Right cardiac atrium (tissue), 5 donors: ENCODE data around the gene JMJD1C. TPM values are rescaled to one million over a fixed set of nuclear protein-coding genes. Genes with fewer than 3 reads are reported as not detected.
A peak's percentile ranks its signal among the peaks of the same experiment; 100 is the strongest.

Source experiments
- ATAC-seq, 2 donors: fragments of 200-7000 bp; cut with Tn5 transposase; one replicate each; pipeline versions ENCODE4 v1.8.0 to v1.9.1; 2020; ENCODE audit warnings: moderate library complexity in 2 of 2, mild to moderate bottlenecking in 1 of 2
- DNase-seq, 3 donors: peaks; one replicate each; pipeline ENCODE4 v3.0.0-alpha.2; 2020
- H3K27ac ChIP-seq: one replicate; pipeline ENCODE4 v1.5.1; 2013; ENCODE audit warnings: mild to moderate bottlenecking, low read length, control low read depth, moderate library complexity
- H3K27me3 ChIP-seq: one replicate; pipeline ENCODE4 v1.6.1; 2013; ENCODE audit not compliant: control insufficient read depth, insufficient read depth
- H3K4me1 ChIP-seq: one replicate; pipeline ENCODE4 v1.6.1; 2013; ENCODE audit warnings: low read length; ENCODE audit not compliant: control insufficient read depth, insufficient read depth
- H3K4me3 ChIP-seq: one replicate; pipeline ENCODE4 v1.5.1; 2013; ENCODE audit warnings: low read length, control low read depth
- H3K9me3 ChIP-seq: one replicate; pipeline ENCODE4 v1.6.1; 2013; ENCODE audit warnings: low read length; ENCODE audit not compliant: control insufficient read depth
- WGBS: extraction: QIAGEN DNeasy Blood & Tissue Kit; methylation state at CpG from one replicate; pipeline ENCODE4 v1.1.7; 2013; 5-methylcytosine and 5-hydroxymethylcytosine counted together
- intact Hi-C, 4 donors: fragments of 100-400 bp; cut with DNase I; formaldehyde crosslinking; loops; one replicate each; pipeline versions ENCODE4 v1.11.0 to v1.14.0; 2022 to 2023
- polyA plus RNA-seq: library from polyadenylated mRNA; stranded (reverse); fragments of 200-250 nt; gene quantifications from one replicate; pipeline ENCODE4 v1.2.3, GENCODE V29; 2013
- total RNA-seq, 4 donors: library from RNA; stranded (reverse); fragmentation: NEBNext Ultra II Directional; extraction: Animal tissue kit (Norgen Biotek cat#: 25700); gene quantifications; one replicate each; pipeline ENCODE4 v1.2.1, GENCODE V29; 2021
- donor health status: healthy with polysubstance abuse.
- donor health status: DM: no; HTN: yes; CAD: no.
- donor health status: DM: no; HTN: no; CAD: no.
- donor health status: DM: no; HTN: yes; CAD: no; lungs with severe emphysema.
- donor health status: DM: yes; HTN: yes; CAD: no.

JMJD1C gene
- total and polyA plus RNA-seq, 5 donors, result 31.0 to 44.8 (median 43.1) TPM

DNA sequence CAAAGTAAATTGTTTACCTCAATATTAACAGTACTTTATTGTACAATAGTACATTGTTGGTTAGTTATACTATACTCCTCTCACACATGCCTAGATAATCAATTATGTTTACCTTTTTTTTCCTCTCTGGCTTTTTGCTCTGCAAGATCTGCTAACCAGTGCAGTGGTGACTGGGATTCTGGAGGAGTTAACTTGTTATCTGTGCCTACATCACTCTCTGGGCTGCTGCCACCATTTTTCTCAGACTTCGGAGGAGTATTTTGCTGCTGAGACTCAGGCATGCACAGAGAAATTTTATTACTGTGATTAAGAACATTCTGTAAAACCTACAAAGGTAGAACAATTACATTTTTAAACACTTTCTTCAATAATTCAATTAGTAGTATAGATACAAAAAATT is 273.0 kb downstream of the JMJD1C start:
- Histone ChIP-seq H3K9me3 (no peaks in the 10 kb centered on the region), H3K27ac (no peak overlapping the region), H3K4me3 (no peak overlapping the region), H3K4me1 (no peaks in the 10 kb centered on the region), H3K27me3 (no peaks in the 10 kb centered on the region)
- 29% methylated on average over 1 of the region's 1 CpG for WGBS
- DNase-seq, result no peak
- intact Hi-C loops, result no loop called here
- ATAC-seq, result no peak

DNA sequence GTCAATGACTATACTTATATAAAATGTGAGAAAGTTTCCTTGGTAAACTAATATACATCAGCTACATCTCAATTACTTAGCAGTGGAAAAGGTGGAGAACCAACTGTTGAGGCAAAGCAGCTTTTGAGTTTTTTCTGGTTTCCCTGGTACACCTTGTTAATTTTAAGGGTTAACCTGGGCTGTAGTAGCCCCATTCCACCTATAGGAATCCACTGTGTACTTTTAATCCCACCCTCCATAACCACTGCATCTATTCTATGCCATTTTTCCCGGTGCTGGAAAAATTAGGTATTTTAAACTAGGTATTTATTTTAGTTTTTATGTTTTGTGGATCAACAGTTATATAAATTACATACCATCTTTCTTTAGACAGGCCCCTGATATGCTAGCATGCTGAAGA is 290.2 kb downstream of the JMJD1C start:
- WGBS, result 89% methylated on average over 1 of the region's 1 CpG
- no peak for ATAC-seq

DNA sequence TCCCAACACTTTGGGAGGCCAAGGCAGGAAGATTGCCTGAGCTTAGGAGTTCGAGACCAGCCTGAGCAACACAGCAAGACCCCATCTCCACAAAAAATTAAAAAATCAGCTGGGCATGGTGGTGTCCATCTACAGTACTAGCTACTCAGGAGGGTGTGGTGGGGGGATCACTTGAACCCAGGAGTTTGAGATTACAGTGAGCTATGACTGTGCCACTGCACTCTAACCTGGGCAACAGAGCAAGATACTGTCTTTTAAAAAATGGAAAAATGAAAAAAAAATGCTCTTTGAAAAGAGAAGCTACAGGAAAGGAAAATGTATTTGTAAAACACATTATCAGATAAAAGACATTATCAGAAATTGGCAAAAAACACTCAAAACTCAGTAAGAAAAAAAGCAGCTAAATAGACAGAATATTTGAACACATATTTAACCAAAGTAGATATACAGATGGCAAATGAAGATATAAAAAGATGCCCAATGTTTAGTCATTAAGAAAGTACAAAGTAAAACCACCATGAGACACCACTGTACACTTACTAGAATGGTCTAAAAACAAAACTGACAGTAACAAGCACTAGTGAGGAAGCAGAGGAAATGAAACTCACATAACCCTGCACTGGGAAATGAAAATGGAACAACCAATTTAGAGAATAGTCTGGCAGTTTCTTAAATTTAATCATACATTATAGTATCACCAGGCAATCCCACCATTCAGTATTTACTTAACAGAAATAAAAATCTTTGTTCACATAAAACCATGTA is 292.1 kb downstream of the JMJD1C start:
- no peak overlapping the region for H3K4me3 ChIP-seq
- 98% methylated on average over 1 of the region's 1 CpG for WGBS
- intact Hi-C loops, result loop anchor here in 1 of 4 donors (10.0 kb wide), 1 partner anchor 451 kb away; no protein-coding TSS in a partner anchor
- no peaks in the 10 kb centered on the region for H3K9me3 ChIP-seq
- H3K27me3 ChIP-seq, result no peaks in the 10 kb centered on the region
- no peak for ATAC-seq
- no peak for DNase-seq
- H3K4me1 ChIP-seq, result peaks cover 3% of the 10 kb centered on the region
- no peak overlapping the region for H3K27ac ChIP-seq

More for the DNA sequence above, 290.2 kb downstream of the JMJD1C start:
- H3K4me3 ChIP-seq, result no peak overlapping the region
- no peak overlapping the region for H3K27ac ChIP-seq
- H3K4me1 ChIP-seq, result peaks cover 3% of the 10 kb centered on the region
- DNase-seq, result no peak
- H3K9me3 ChIP-seq, result no peaks in the 10 kb centered on the region
- H3K27me3 ChIP-seq, result no peaks in the 10 kb centered on the region
- intact Hi-C loops, result loop anchor here in 1 of 4 donors (10.0 kb wide), 1 partner anchor 449 kb away; no protein-coding TSS in a partner anchor

DNA sequence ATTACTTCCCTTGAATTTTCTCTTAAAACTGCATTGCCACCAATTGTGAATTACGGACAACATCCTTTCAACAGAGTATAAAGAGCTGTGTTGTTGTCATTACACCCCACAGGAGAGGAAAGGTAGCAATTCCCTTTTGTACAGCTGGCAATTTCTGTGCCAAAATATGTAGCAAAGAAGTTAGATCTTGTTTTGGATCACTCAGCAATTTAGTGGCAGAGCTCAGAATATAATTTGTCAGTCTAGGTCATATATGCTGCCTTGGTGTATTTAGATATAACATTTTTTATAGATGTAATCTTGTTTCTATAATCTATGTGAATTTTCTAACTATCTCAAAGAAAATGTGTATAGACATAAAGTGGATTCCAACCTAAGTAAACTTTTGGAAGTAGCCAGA is 293.9 kb downstream of the JMJD1C start:
- H3K27ac ChIP-seq, result no peak overlapping the region
- no peak overlapping the region for H3K4me3 ChIP-seq
- no peaks in the 10 kb centered on the region for H3K9me3 ChIP-seq
- intact Hi-C loops, result loop anchor here in 1 of 4 donors (10.0 kb wide), 1 partner anchor 453 kb away; no protein-coding TSS in a partner anchor
- H3K4me1 ChIP-seq, result peaks cover 3% of the 10 kb centered on the region
- no peaks in the 10 kb centered on the region for H3K27me3 ChIP-seq
- WGBS, result 53% methylated on average over 1 of the region's 1 CpG
- no peak for DNase-seq
- ATAC-seq, result no peak

DNA sequence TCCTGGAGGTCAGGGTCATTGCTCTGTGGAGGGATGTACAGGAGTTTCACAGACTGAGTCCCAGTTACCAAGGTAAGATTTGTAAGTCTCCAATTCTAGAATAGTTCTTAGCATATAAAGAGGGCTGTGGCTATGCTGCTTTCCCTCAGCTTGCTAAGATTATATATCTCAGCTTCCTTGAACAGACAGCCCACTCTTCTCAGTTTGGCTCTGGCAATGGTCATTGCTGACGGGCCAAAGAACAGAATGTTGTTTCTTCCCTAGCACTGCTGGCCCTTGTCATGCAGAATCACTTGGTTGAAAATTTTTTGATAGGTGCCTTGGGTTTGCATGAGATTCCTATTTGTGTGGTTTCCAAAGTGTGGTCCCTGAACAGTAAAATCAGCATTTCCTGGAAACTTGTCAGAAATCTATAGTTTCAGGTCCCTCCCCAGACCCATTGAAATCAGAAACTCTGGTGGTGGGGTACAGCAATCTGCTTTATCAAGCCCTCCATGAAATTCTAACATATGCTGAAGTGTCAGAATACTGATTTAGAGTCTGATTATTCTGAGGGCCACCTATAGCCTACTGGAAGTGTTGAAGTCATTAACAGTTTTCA is 294.4 kb downstream of the JMJD1C start:
- peak overlapping the region; percentile 68 for H3K27ac ChIP-seq
- no peaks in the 10 kb centered on the region for H3K9me3 ChIP-seq
- H3K27me3 ChIP-seq, result no peaks in the 10 kb centered on the region
- no peak for DNase-seq
- 36% methylated on average over 1 of the region's 1 CpG for WGBS
- ATAC-seq, result peak; percentile 43 to 62
- intact Hi-C loops, result loop anchor here in 1 of 4 donors (10.0 kb wide), 1 partner anchor 453 kb away; no protein-coding TSS in a partner anchor
- H3K4me1 ChIP-seq, result peaks cover 3% of the 10 kb centered on the region
- H3K4me3 ChIP-seq, result no peak overlapping the region

DNA sequence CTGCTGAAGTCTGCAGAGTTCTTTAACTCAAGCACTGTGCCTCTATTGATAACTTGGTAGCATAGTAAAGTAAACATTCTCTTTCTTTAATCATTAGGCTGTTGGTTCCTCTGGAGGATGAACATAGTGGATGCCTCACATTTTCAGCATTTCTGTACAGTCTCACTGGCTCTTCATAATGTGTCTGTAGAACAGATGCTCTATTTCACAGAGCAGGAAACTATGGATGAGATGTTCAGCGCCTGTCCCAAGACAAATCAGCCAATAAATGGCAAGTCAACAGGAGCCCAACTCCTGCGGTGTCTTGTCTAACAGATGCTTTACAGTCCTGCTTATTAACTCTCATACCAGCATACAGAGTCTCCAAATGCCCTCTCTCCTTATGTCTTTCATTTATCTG is 296.2 kb downstream of the JMJD1C start:
- Histone ChIP-seq H3K4me1 (peaks cover 3% of the 10 kb centered on the region), H3K4me3 (no peak overlapping the region), H3K27ac (no peak overlapping the region), H3K9me3 (no peaks in the 10 kb centered on the region), H3K27me3 (no peaks in the 10 kb centered on the region)
- ATAC-seq (no peak), DNase-seq (no peak)
- 73% methylated on average over 2 of the region's 2 CpGs for WGBS
- intact Hi-C loops, result loop anchor here (5.0 to 10.0 kb wide), 4 partner anchors 455 to 555 kb away; no protein-coding TSS in a partner anchor

DNA sequence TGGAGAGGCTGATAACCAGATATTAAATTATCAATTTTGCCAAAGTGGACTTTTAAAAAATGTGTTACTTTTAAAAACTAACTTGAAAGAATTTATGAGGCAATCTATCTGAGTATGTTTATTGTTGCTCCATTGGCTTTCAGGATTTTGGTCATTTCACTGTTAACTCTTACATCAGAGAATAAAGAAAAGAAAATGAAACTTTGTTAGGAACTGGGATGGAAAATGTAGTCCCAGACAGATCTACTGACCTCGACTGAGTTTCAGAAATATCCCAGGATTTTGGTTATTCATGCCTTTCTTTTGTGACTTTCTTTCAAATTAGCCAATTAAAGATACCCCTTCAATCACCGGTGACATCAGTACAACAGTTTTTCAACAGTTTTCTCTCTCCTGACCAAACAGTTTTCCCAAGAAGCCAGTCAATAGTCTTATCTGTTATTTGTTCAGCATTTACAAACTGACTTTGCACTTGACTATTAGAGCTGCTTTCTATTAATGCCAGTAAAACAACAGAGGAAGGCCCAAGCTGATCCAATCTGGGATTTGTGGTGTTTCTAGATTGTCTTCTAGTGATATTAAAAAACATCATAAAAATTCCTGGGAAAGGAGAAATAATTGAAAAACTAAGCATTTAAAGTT is 296.8 kb downstream of the JMJD1C start:
- no peak overlapping the region for H3K4me3 ChIP-seq
- no peak for DNase-seq
- peaks cover 6% of the 10 kb centered on the region for H3K4me1 ChIP-seq
- H3K27me3 ChIP-seq, result no peaks in the 10 kb centered on the region
- H3K9me3 ChIP-seq, result no peaks in the 10 kb centered on the region
- no peak overlapping the region for H3K27ac ChIP-seq
- intact Hi-C loops, result loop anchor here (5.0 to 10.0 kb wide), 3 partner anchors 546 to 556 kb away; no protein-coding TSS in a partner anchor
- 60% methylated on average over 2 of the region's 2 CpGs for WGBS
- no peak for ATAC-seq

DNA sequence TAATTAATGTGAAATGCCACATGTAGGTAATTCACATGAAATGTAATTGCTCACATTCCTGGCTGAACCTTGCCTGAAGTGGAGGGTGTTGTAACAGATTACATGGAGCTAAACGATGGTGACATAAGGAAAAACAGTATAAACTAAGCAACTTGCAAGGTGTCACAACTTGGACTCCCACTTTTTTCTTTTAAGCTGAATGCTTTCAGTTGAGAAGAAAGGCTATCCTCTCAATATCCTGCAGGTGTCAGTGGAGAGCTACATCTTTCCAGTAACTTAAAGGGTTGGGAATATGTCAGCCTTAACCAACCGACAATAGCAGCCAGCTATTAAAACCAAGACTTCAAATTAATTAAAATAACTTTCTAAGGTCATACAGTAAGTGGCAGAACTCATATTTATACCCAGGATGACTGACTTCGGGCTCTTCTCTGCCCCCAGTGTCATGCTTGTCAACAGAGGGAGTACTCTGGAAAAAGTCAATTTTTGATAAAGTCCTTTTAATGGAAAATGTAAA is 299.0 kb downstream of the JMJD1C start:
- no peak overlapping the region for H3K4me3 ChIP-seq
- no peak overlapping the region for H3K27ac ChIP-seq
- peaks cover 7% of the 10 kb centered on the region for H3K4me1 ChIP-seq
- no peaks in the 10 kb centered on the region for H3K9me3 ChIP-seq
- intact Hi-C loops, result loop anchor here (5.0 to 10.0 kb wide), 3 partner anchors 548 to 558 kb away; no protein-coding TSS in a partner anchor
- H3K27me3 ChIP-seq, result no peaks in the 10 kb centered on the region
- ATAC-seq (peak; percentile 50 to 58), DNase-seq (no peak)
- WGBS, result 10% methylated on average over 3 of the region's 3 CpGs

DNA sequence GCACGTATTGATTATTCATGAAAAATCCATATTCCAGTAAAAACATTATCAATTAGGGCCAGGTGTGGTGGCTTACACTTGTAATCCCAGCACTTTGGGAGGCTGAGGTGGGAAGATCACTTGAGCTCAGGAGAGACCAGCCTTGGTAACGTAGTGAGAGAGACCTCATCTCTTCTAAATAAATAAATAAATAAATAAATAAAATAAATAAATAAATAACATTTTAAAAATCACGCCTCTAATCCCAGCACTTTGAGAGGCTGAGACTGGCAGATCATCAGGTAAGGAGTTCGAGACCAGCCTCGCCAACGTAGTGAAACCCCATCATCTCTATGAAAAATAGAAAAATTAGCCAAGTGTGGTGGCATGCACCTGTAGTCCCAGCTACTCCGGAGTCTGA is 300.5 kb downstream of the JMJD1C start:
- Histone ChIP-seq H3K4me1 (peaks cover 4% of the 10 kb centered on the region), H3K4me3 (no peak overlapping the region), H3K9me3 (no peaks in the 10 kb centered on the region), H3K27ac (no peak overlapping the region), H3K27me3 (no peaks in the 10 kb centered on the region)
- no peak for DNase-seq
- intact Hi-C loops, result loop anchor here (5.0 to 10.0 kb wide), 3 partner anchors 550 to 560 kb away; no protein-coding TSS in a partner anchor
- 97% methylated on average over 7 of the region's 7 CpGs for WGBS
- no peak for ATAC-seq

DNA sequence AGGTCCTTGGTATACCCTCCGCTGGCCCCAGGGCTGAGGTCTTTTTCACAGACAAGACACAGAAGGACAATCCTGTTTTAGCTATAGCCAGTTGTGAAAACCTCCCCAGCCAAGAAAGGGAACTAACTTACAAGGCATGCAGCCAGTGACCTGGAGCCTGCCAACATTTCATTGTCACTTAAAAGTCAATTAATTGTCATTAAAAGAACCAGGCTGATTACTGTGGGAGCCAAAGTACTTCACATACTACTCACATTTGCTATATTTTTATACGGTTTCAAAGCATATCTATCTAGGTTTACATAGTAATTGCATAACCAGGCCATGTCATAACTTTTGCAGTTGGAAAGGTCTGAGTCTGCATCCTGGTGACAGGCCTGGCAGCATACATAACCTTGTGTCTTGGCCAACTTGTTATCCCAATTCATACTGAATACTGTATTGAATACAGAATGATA is 301.6 kb downstream of the JMJD1C start:
- ATAC-seq, result peak; percentile 60 to 77
- peak overlapping the region; percentile 62 for H3K27ac ChIP-seq
- H3K9me3 ChIP-seq, result no peaks in the 10 kb centered on the region
- DNase-seq, result peak in 2 of 3 donors; percentile 28 to 58
- intact Hi-C loops, result loop anchor here in 2 of 4 donors (10.0 kb wide), 2 partner anchors 551 to 561 kb away; no protein-coding TSS in a partner anchor
- H3K4me3 ChIP-seq, result no peak overlapping the region
- H3K27me3 ChIP-seq, result no peaks in the 10 kb centered on the region
- H3K4me1 ChIP-seq, result peaks cover 4% of the 10 kb centered on the region
- 58% methylated on average over 2 of the region's 2 CpGs for WGBS
